HK-2 (cell line): ENCODE results near the gene MCFD2.
A peak's percentile ranks its signal among the peaks of the same experiment; 100 is the strongest.

ENCODE experiments used
- DNase-seq: peaks from one replicate; pipeline ENCODE4 v3.0.0-alpha.2; 2018; ENCODE audit not compliant: unreplicated experiment

Gene MCFD2

GRCh38 chr2:46915281-46915810 lies at the start of gene MCFD2:
MCFD2 (minus strand) TSS chr2:46915806; CDS start chr2:46909171, 6,635 bp downstream.
- DNase-seq = no peak

- peak; percentile 12 for DNase-seq
These were observed 49.4 kb upstream of the MCFD2 start for GRCh38 chr2:46964835-46965560.

GRCh38 chr2:46963941-46964673 lies 48.5 kb upstream of the MCFD2 start:
- no peak for DNase-seq

- DNase-seq = no peak
These were observed 47.6 kb upstream of the MCFD2 start for GRCh38 chr2:46963210-46963609.

GRCh38 chr2:46962751-46963150 lies 47.1 kb upstream of the MCFD2 start:
- DNase-seq = no peak

- no peak for DNase-seq
These were observed 45.0 kb upstream of the MCFD2 start for GRCh38 chr2:46960618-46961017.

- DNase-seq = no peak
These were observed 42.9 kb upstream of the MCFD2 start for GRCh38 chr2:46958431-46959017.

GRCh38 chr2:46956981-46957531 lies 41.5 kb upstream of the MCFD2 start:
- no peak for DNase-seq

- no peak for DNase-seq
These were observed 40.2 kb upstream of the MCFD2 start for GRCh38 chr2:46955764-46956163.

GRCh38 chr2:46954951-46955571 lies 39.5 kb upstream of the MCFD2 start:
- peak; percentile 91 for DNase-seq

GRCh38 chr2:46952171-46952570 lies 36.6 kb upstream of the MCFD2 start:
- DNase-seq = no peak

- no peak for DNase-seq
These were observed 35.9 kb upstream of the MCFD2 start for GRCh38 chr2:46951290-46952064.

- no peak for DNase-seq
These were observed 34.7 kb upstream of the MCFD2 start for GRCh38 chr2:46950314-46950713.

- no peak for DNase-seq
These were observed 32.2 kb upstream of the MCFD2 start for GRCh38 chr2:46947841-46948240.

- no peak for DNase-seq
These were observed 30.1 kb upstream of the MCFD2 start for GRCh38 chr2:46945671-46946070.

GRCh38 chr2:46943881-46944798 lies 28.5 kb upstream of the MCFD2 start:
- DNase-seq = no peak

GRCh38 chr2:46942891-46943626 lies 27.5 kb upstream of the MCFD2 start:
- DNase-seq = no peak

- peak; percentile 43 for DNase-seq
These were observed 26.5 kb upstream of the MCFD2 start for GRCh38 chr2:46942143-46942526.

GRCh38 chr2:46939626-46940359 lies 24.2 kb upstream of the MCFD2 start:
- no peak for DNase-seq
